Medulla oblongata (tissue), 1 donor: ENCODE data around the gene AMBRA1.

Experiments
- DNase-seq: peaks from one replicate; pipeline ENCODE4 v3.0.0-alpha.2; 2015; ENCODE audit errors: extremely low spot score

Gene AMBRA1

GRCh38 chr11:46347637-46348311 lies 246.0 kb downstream of the AMBRA1 start:
- DNase-seq = no peak

DNA sequence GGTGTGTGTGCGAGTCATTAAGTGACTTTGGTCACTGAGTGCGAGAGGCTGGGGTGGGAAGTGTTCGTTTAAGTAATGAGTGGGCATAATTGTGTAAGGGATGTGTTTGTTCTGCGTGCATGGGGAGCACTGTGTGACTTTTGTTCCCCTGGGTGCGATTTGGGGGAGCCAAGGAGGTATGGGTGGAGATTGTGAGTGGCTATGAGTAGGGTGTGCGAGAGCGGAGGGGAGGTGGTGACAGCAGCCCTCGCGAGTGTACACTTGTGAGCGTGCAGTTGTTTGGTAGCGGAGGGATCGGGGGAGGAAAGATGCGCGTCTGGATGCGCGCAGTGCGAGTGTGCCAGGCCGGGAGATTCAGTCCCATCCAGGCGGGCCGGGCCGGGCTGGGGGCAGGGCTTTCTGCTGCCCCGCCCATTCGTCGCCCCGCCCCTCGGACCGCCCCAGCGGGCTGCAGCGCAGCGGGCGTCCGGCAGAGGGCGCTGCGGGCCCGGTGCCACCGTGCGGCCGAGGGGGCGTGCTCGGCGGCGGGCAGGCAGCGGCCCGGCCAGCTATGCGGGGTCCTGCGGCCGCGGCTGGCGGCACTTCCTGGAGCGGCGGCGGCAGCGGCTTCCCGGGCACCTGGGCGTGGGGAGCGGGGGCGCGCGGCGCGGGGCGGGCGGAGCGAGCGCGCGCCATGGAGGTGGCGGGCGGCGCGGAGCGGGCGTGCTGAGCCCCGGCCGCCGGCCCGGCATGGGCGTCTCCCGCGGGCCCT lies 246.8 kb downstream of the AMBRA1 start, which contains the start of gene DGKZ:
TSS of gene DGKZ (plus strand) at position 578 of the 751 bp plus-strand sequence. CDS start 197 bp downstream, outside the sequence.
- peak; percentile 89 for DNase-seq
